NCI-H2227 (cell line): ENCODE data around the gene STYXL1.
"Not testable (repeated sequence)": the region's sequence is repeated elsewhere in the genome, so short reads cannot be mapped to it uniquely, and the experiment has no call there.

Experiments
- DNase-seq: peaks from one replicate; lab custom pipeline; 2025; ENCODE audit not compliant: unreplicated experiment; lab: John Stamatoyannopoulos, UW

The STYXL1 gene

DNA sequence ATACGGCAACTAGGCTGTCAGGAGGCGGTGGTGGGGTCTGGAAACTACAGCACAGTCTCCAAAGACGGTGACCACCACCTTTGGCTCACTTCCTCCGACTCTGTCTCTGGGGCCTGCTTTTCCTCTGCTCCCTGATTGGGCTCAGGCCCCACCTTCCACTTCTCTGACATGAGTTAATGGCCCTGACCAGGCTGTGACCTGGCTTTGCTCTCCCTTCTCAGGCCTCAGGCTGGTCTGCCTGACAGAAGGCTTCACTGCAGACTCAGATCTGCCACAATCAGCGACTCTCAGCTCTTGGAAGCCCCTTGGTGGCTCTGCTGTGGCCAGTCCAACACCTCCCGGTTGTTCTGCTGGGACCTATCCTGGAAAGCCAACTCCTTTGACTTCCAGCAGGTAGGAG is 7.7 kb downstream of the STYXL1 start:
- no peak for DNase-seq

GRCh38 chr7:76037310-76037709 is 10.5 kb downstream of the STYXL1 start:
- DNase-seq, result no peak

DNA sequence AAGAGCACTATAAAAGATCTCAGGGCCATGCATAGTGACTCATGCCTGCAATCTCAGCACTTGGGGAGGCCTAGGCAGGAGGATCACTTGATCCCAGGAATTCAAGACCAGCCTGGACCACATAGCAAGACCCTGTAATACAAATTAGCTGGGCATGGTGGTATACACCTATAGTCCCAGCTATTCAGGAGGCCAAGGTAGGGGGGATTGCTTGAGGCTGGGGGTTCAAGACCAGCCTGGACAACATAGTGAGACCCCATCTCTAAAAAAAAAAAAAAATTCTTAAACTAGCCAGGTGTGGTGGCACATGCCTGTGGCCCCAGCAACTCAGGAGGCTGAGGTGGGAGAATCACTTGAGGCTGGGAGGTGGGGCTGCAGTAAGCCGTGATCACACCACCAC is 15.8 kb downstream of the STYXL1 start:
- no peak for DNase-seq

DNA sequence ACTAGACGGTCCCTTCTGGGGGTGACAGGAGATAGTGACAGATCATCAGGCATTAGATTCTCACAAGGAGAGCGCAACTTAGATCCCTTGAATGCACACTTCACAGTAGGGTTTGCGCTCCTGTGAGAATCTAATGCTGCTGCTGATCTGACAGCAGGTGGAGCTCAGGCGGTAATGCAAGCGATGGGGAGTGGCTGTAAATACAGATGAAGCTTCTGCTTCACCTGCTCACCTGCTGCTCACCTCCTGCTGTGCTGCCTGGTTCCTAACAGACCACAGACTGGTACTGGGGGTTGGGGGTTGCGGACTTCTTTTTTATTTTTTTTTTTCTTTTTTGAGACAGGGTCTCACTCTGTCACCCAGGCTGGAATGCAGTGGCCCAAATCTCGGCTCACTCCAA is 18.1 kb downstream of the STYXL1 start:
- not testable (repeated sequence) for DNase-seq

DNA sequence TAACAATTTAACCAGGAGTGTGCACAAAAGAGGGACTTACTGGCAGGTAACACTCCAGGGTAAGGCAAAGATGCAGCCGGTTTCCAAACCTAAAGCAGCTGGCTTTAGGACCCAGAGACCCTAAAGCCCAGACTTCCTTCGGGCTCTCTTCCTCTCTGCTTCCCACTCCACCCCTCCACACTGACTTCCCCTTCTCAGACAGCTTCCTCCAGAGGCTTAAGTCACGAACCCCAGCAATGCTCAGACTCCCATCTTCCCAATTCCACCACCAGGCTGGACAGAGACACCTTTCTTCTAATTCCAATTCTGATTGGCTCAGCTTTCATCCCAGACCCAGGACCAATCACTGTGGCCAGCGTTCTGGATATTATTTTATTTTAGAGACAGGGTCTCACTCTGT is 24.8 kb downstream of the STYXL1 start:
- no peak for DNase-seq

DNA sequence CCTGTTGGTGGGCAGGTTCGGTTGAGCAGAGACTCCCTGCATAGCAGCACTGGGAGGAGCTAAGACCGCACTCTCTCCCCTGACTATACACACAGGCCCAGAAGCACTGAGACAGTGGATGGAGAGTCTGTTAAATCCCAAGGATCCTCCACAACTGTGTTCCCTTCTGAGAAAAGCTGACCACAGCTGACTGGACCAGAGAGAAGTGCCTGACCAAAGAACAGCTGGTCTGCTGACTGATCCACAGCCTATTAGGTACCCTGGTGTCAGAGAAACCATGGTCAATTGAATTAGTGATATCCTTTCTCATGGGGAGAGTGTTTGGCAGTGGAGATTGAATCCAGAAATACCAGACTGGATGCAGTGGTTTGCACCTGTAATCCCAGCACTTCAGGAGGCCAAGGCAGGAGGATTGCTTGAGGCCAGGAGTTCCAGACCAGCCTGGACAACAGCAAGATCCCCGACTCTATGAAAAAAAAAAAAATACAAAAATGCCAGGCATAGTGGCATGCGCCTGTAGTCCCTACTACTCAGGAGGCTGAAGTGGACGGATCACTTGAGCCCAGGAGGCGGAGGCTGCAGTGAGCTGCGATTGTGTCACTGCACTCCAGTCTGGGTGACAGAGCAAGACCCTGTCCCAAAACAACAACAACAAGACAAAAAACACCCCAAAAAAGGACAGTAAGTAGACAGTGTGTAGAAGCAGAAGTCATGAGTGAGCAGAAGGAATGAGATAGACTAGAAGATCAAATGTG is 25.6 kb downstream of the STYXL1 start:
- no peak for DNase-seq

- DNase-seq, result peak; percentile 79
Observed at GRCh38 chr7:76020031-76020714, 27.6 kb downstream of the STYXL1 start.

DNA sequence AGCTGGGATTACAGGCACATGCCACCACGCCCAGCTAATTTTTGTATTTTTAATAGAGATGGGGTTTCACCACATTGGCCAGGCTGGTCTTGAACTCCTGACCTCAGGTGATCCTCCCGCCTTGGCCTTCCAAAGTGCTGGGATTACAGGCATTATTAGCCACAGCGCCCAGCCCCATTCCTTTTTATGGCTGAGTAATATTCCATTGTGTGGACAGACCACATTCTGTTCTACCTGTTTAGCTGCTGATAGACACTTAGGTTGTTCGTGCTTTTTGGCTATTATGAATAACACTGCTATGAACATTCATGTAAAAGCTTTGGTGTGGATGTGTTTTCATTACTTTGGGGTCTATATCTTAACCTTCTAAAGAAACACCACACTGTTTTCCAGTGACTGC is 29.3 kb downstream of the STYXL1 start:
- DNase-seq, result not testable (repeated sequence)

GRCh38 chr7:76016191-76016947 is 31.4 kb downstream of the STYXL1 start:
- no peak for DNase-seq

- no peak for DNase-seq
Observed at GRCh38 chr7:76011442-76011861, 36.3 kb downstream of the STYXL1 start.

GRCh38 chr7:76009672-76010600 is 37.9 kb downstream of the STYXL1 start:
- DNase-seq, result no peak

DNA sequence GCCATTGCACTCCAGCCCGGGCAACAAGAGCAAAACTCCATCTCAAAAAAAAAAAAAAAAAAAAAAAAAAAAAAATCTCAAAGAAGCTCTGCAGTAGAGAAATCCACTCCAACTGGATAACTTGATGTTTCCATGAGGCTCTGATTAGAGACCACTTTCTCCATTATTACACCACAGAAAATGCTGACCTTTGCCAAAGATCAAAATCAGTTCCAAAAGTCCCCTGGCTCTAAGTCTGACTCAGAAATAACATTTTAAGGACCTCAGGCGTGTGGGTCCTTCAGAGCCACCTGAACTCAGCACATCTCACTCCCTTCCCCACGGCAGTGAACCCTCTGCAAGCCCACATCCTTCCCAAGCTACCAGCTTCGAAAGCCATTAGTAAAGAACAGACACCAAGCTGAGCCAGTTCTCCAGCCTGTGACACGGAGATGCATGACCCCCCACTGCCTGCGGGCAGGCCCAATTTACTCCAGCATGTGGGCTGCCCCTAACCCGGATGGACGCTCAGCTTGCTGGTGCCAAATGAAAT is 39.6 kb downstream of the STYXL1 start:
- DNase-seq, result no peak

- DNase-seq, result not testable (repeated sequence)
Observed at GRCh38 chr7:76005004-76005403, 42.8 kb downstream of the STYXL1 start.

- DNase-seq, result no peak
Observed at GRCh38 chr7:76003351-76003750, 44.4 kb downstream of the STYXL1 start.

DNA sequence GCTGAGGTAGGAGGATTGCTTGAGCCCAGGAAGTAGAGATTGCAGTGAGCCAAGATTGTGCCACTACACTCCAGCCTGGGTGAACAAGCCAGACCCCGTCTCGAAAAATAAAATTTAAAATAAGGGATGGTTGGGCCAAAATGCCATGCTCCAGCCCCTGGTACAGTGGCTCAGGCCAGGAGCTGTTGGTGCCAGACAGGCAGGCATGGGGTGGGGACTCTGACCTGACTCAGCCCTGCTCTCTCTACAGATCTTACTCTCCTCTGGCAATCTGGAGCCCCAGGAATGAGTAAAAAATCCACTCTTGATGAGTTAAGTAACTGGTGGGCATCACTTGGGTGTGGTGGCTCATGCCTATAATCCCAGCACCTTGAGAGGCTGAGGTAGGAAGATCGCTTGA is 45.0 kb downstream of the STYXL1 start:
- DNase-seq, result no peak

DNA sequence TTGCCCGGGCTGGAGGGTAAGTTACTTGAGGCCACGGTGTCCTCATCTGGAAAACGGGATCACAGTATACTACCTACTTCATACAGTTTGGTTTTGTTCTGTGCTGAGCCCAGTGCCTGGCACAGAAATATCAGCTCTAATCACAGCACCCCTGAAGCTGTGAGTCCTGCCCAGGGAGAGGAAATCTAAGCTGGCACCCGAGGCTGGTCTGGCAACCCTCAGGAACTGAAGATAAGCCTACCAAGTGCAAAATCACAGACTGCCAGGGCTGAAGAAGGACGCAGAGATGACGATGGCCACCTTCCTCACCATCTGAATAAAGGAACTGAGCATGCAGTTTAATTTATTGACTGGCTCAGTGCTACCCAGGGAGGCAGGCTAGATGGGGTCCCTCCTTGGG is 45.7 kb downstream of the STYXL1 start:
- no peak for DNase-seq

- DNase-seq, result no peak
Observed at GRCh38 chr7:76000566-76000965, 47.2 kb downstream of the STYXL1 start.

DNA sequence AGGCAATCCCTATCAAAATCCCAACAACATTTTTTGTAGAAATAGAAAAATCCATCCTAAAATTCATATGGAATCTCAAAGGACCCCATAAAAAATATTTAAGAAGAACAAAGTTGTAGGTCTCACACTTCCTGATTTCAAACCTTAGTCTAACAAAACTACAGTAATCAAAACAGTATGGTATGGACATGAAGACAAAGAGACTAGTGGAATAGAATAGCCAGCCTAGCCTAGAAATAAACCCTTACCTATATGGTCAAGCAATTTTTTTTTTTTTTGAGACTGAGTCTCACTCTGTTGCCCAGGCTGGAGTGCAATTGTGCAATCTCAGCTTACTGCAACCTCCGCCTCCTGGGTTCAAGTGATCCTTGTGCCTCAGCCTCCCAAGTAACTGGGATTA is 49.8 kb downstream of the STYXL1 start:
- no peak for DNase-seq

- no peak for DNase-seq
Observed at GRCh38 chr7:75996476-75996875, 51.3 kb downstream of the STYXL1 start.

- no peak for DNase-seq
Observed at GRCh38 chr7:75995996-75996395, 51.8 kb downstream of the STYXL1 start.

- peak; percentile 54 for DNase-seq
Observed at GRCh38 chr7:75995052-75995471, 52.7 kb downstream of the STYXL1 start.
